ENCODE results near the gene GMPPA.

Gene GMPPA

DNA sequence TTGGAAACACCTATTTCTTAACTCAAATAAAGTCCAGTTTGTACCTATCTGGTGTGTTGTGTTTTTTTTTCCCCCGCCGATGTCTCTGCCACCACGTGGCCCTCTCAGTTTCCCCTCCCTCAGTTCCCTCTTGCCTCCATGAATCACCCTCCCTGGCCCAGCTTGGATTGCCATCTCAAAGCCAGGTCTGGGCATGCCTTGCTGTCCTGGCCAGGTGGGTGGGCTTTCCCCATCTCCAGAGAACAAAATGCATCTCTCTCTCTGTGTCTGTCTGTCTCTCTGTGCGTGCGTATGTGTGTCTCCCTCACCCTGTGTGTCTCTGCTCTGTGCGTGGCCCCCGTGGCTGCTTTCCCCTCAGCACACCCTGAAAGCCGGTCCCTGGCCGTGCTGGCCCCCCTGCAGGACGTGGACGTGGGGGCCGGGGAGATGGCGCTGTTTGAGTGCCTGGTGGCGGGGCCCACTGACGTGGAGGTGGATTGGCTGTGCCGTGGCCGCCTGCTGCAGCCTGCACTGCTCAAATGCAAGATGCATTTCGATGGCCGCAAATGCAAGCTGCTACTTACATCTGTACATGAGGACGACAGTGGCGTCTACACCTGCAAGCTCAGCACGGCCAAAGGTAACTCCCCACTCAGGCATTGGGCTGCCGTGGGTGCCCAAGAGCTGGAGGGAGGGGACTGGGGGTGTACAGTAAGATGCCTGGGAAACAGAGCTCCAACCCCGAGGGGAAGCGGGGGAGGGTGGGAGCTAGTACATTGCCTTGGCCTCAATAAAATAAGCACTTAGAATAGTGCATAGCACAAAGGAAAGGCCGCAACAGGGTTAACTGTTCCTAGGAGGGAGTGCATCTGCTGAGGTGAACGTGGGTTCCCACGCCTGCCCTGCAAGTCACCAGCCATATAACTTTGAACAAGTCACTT, 31.6 kb upstream of the GMPPA start:
- TF ChIP-seq ZC3H10 (CRISPR knock-in tag; IDR thresholded peaks at IDR 0.05) (no peak), ESRRG (CRISPR knock-in tag; IDR thresholded peaks at IDR 0.05) (no peak), ZFP30 (CRISPR knock-in tag; IDR thresholded peaks at IDR 0.05) (no peak)
- TF ChIP-seq, protein P1, sequence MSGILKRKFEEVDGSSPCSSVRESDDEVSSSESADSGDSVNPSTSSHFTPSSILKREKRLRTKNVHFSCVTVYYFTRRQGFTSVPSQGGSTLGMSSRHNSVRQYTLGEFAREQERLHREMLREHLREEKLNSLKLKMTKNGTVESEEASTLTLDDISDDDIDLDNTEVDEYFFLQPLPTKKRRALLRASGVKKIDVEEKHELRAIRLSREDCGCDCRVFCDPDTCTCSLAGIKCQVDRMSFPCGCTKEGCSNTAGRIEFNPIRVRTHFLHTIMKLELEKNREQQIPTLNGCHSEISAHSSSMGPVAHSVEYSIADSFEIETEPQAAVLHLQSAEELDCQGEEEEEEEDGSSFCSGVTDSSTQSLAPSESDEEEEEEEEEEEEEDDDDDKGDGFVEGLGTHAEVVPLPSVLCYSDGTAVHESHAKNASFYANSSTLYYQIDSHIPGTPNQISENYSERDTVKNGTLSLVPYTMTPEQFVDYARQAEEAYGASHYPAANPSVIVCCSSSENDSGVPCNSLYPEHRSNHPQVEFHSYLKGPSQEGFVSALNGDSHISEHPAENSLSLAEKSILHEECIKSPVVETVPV (CRISPR knock-in tag; IDR thresholded peaks at IDR 0.05) = no peak
- TF ChIP-seq, protein P2, sequence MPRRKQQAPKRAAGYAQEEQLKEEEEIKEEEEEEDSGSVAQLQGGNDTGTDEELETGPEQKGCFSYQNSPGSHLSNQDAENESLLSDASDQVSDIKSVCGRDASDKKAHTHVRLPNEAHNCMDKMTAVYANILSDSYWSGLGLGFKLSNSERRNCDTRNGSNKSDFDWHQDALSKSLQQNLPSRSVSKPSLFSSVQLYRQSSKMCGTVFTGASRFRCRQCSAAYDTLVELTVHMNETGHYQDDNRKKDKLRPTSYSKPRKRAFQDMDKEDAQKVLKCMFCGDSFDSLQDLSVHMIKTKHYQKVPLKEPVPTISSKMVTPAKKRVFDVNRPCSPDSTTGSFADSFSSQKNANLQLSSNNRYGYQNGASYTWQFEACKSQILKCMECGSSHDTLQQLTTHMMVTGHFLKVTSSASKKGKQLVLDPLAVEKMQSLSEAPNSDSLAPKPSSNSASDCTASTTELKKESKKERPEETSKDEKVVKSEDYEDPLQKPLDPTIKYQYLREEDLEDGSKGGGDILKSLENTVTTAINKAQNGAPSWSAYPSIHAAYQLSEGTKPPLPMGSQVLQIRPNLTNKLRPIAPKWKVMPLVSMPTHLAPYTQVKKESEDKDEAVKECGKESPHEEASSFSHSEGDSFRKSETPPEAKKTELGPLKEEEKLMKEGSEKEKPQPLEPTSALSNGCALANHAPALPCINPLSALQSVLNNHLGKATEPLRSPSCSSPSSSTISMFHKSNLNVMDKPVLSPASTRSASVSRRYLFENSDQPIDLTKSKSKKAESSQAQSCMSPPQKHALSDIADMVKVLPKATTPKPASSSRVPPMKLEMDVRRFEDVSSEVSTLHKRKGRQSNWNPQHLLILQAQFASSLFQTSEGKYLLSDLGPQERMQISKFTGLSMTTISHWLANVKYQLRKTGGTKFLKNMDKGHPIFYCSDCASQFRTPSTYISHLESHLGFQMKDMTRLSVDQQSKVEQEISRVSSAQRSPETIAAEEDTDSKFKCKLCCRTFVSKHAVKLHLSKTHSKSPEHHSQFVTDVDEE (CRISPR knock-in tag; IDR thresholded peaks at IDR 0.05) = no peak
- no peak for ATAC-seq

DNA sequence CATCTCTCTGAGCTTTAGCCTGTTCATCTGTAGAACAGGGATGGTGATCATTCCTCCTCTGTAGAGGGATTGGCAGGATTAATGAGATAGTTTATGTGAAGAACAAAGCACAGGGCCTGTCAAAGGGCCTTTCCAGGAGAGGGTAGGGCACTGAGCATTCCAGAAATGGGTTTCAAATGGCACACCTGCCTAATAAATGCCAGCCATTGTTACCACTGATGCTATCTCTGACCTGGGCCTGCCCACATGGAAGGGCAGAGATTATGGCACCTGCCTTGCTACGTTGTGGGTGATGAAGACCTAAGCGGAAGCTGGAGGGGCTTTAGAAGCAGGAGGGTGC, 31.0 kb upstream of the GMPPA start:
- no peak for ATAC-seq

DNA sequence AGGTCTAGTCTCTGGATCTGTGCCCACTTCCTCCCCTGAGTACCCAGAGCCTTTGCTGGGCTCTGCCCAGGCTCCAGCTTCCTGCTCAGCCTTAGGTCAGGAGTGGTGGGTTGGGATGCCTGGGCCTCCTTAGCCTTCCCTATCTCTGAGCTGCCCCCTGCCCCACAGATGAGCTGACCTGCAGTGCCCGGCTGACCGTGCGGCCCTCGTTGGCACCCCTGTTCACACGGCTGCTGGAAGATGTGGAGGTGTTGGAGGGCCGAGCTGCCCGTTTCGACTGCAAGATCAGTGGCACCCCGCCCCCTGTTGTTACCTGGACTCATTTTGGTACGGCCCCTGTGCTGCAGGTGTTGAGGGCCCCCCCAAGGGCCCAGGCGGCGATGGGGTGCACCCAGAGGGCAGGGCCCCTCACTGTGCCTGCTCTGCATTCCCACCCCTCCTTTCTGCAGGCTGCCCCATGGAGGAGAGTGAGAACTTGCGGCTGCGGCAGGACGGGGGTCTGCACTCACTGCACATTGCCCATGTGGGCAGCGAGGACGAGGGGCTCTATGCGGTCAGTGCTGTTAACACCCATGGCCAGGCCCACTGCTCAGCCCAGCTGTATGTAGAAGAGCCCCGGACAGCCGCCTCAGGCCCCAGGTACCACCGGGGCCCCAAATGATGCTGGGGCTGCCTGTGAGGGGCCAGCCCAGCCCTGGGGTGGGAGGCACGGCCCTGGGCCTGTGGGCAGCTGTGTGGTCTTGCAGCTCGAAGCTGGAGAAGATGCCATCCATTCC, 30.1 kb upstream of the GMPPA start:
- TF ChIP-seq, protein P3, sequence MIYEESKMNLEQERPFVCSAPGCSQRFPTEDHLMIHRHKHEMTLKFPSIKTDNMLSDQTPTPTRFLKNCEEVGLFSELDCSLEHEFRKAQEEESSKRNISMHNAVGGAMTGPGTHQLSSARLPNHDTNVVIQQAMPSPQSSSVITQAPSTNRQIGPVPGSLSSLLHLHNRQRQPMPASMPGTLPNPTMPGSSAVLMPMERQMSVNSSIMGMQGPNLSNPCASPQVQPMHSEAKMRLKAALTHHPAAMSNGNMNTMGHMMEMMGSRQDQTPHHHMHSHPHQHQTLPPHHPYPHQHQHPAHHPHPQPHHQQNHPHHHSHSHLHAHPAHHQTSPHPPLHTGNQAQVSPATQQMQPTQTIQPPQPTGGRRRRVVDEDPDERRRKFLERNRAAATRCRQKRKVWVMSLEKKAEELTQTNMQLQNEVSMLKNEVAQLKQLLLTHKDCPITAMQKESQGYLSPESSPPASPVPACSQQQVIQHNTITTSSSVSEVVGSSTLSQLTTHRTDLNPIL (CRISPR knock-in tag; IDR thresholded peaks at IDR 0.05; ENCODE audit: low read depth) = no peak
- TF ChIP-seq ZNF70 (CRISPR knock-in tag; IDR thresholded peaks at IDR 0.05) = no peak
- no peak for TF ChIP-seq ZNF565 (CRISPR knock-in tag; conservative IDR thresholded peaks at IDR 0.05; ENCODE audit: low read depth)
- TF ChIP-seq, protein P4, sequence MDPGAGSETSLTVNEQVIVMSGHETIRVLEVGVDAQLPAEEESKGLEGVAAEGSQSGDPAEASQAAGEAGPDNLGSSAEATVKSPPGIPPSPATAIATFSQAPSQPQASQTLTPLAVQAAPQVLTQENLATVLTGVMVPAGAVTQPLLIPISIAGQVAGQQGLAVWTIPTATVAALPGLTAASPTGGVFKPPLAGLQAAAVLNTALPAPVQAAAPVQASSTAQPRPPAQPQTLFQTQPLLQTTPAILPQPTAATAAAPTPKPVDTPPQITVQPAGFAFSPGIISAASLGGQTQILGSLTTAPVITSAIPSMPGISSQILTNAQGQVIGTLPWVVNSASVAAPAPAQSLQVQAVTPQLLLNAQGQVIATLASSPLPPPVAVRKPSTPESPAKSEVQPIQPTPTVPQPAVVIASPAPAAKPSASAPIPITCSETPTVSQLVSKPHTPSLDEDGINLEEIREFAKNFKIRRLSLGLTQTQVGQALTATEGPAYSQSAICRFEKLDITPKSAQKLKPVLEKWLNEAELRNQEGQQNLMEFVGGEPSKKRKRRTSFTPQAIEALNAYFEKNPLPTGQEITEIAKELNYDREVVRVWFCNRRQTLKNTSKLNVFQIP (CRISPR knock-in tag; IDR thresholded peaks at IDR 0.05; ENCODE audit: borderline replicate concordance, low read depth) = no peak
- TF ChIP-seq TCF4 (CRISPR knock-in tag; IDR thresholded peaks at IDR 0.05; ENCODE audit: borderline replicate concordance) = no peak
- TF ChIP-seq GLIS3 (CRISPR knock-in tag; IDR thresholded peaks at IDR 0.05) = no peak
- TF ChIP-seq ZFP30 (CRISPR knock-in tag; IDR thresholded peaks at IDR 0.05) = no peak
- no peak for TF ChIP-seq ZFP3 (CRISPR knock-in tag; IDR thresholded peaks at IDR 0.05)
- TF ChIP-seq TOX (CRISPR knock-in tag; IDR thresholded peaks at IDR 0.05; ENCODE audit: borderline replicate concordance) = no peak
- ATAC-seq = no peak; the same call in 1 of the 3 replicates

More for the DNA sequence above, 31.0 kb upstream of the GMPPA start:
- TF ChIP-seq BACH2 (CRISPR knock-in tag; IDR thresholded peaks at IDR 0.05; ENCODE audit: borderline replicate concordance) (no peak), ESRRG (CRISPR knock-in tag; IDR thresholded peaks at IDR 0.05) (no peak), GLIS3 (CRISPR knock-in tag; IDR thresholded peaks at IDR 0.05) (no peak), SNAI2 (CRISPR knock-in tag; IDR thresholded peaks at IDR 0.05) (no peak), ARNTL (CRISPR knock-in tag; IDR thresholded peaks at IDR 0.05; ENCODE audit: borderline replicate concordance, low read depth) (no peak), ISL1 (CRISPR knock-in tag; IDR thresholded peaks at IDR 0.05) (no peak), ZNF565 (CRISPR knock-in tag; conservative IDR thresholded peaks at IDR 0.05; ENCODE audit: low read depth) (no peak), TOX (CRISPR knock-in tag; IDR thresholded peaks at IDR 0.05; ENCODE audit: borderline replicate concordance) (no peak), ZNF8 (CRISPR knock-in tag; IDR thresholded peaks at IDR 0.05) (no peak), ZNF70 (CRISPR knock-in tag; IDR thresholded peaks at IDR 0.05) (no peak), PPARA (CRISPR knock-in tag; IDR thresholded peaks at IDR 0.05; ENCODE audit: borderline replicate concordance) (no peak)
- TF ChIP-seq, protein P4 (CRISPR knock-in tag; IDR thresholded peaks at IDR 0.05; ENCODE audit: borderline replicate concordance, low read depth) = no peak
- TF ChIP-seq, protein P2 (CRISPR knock-in tag; IDR thresholded peaks at IDR 0.05) = no peak
